Body of pancreas (tissue), 4 donors: ENCODE results near the gene SYNPO2. TPM values are rescaled to one million over a fixed set of nuclear protein-coding genes. Genes with fewer than 3 reads are reported as not detected.
A peak's percentile ranks its signal among the peaks of the same experiment; 100 is the strongest.
"Not testable (repeated sequence)": the region's sequence is repeated elsewhere in the genome, so short reads cannot be mapped to it uniquely, and the experiment has no call there.

Experiments used
- ATAC-seq: fragments of 150-250 bp; one replicate; pipeline ENCODE4 v1.9.1; 2016
- DNase-seq, 4 donors: peaks; one replicate each; pipeline ENCODE4 v3.0.0-alpha.2; 2019
- H3K27ac ChIP-seq, 4 donors: fragments of 200-600 bp; sonication (generic); 1 replicate in 3 of 4; 2 replicates in 1 of 4; pipeline versions ENCODE4 v1.5.1 to v1.6.1; 2016 to 2019; ENCODE audit warnings: mild to moderate bottlenecking in 1 of 4, mixed read lengths in 1 of 4, moderate library complexity in 1 of 4
- H3K27me3 ChIP-seq, 2 donors: fragments of 200-600 bp; sonication (generic); one replicate each; pipeline ENCODE4 v1.6.0; 2016; ENCODE audit warnings: mild to moderate bottlenecking in 1 of 2
- H3K36me3 ChIP-seq, 2 donors: fragments of 200-600 bp; sonication (generic); replicated peaks in 1 of 2; 2 replicates each; pipeline ENCODE4 v1.5.1; 2016; ENCODE audit warnings: low read depth in 2 of 2; ENCODE audit not compliant: insufficient read depth in 1 of 2
- H3K4me1 ChIP-seq: fragments of 200-600 bp; sonication (generic); one replicate; pipeline ENCODE4 v1.6.0; 2016
- H3K4me3 ChIP-seq, 2 donors: fragments of 200-600 bp; sonication (generic); 1 replicate in 1 of 2; 2 replicates in 1 of 2; pipeline ENCODE4 v1.5.1; 2016 to 2019
- H3K9me3 ChIP-seq, 3 donors: fragments of 200-600 bp; sonication (generic); 1 replicate in 2 of 3; 2 replicates in 1 of 3; pipeline ENCODE4 v1.5.1; 2016
- CTCF ChIP-seq, 7 experiments: fragments of 450-650 bp in 4 of 7; fragments of 200-600 bp in 3 of 7; sonication (generic) in 3 of 7; IDR thresholded peaks; one replicate each; pipeline ENCODE4 v1.5.1; 2016 to 2019; ENCODE audit warnings: antibody characterized with exemption in 7 of 7
- POLR2A ChIP-seq, 3 donors: fragments of 450-650 bp; IDR thresholded peaks; one replicate each; pipeline ENCODE4 v1.6.1; 2016; ENCODE audit warnings: antibody characterized with exemption in 3 of 3, mild to moderate bottlenecking in 2 of 3
- WGBS, 2 donors: methylation state at CpG; one replicate each; pipeline ENCODE4 v1.1.5; 2017; 5-methylcytosine and 5-hydroxymethylcytosine counted together
- intact Hi-C: fragments of 100-400 bp; cut with DNase I; formaldehyde crosslinking; loops from one replicate; pipeline ENCODE4 v1.15.1; 2023
- total RNA-seq, 2 donors: library from RNA; depleted of rRNA; stranded (reverse); fragments of >200 nt; gene quantifications; one replicate each; pipeline ENCODE4 v1.1.0, GENCODE V29; 2016

Gene SYNPO2
- total RNA-seq, 2 donors from 2014 or later, result 7.6 to 19.5 TPM

GRCh38 chr4:119059221-119059620, 170.6 kb downstream of the SYNPO2 start:
- intact Hi-C loops, result no loop called here
- no peak for ATAC-seq
- H3K9me3 ChIP-seq, result no peaks in the 10 kb centered on the region
- no peaks in the 10 kb centered on the region for H3K36me3 ChIP-seq
- H3K27ac ChIP-seq, result no peak overlapping the region
- H3K4me3 ChIP-seq, result no peak overlapping the region
- DNase-seq, result no peak
- TF ChIP-seq CTCF (IDR thresholded peaks at IDR 0.05) (no peak), POLR2A (IDR thresholded peaks at IDR 0.05) (no peak)
- H3K27me3 ChIP-seq, result no peaks in the 10 kb centered on the region
- 33 to 43% methylated on average over 3 of the region's 3 CpGs for WGBS, 2 donors
- H3K4me1 ChIP-seq, result no peaks in the 10 kb centered on the region

- H3K9me3 ChIP-seq, H3K27me3 ChIP-seq, H3K27ac ChIP-seq, H3K4me3 ChIP-seq, DNase-seq, H3K36me3 ChIP-seq, intact Hi-C loops, H3K4me1 ChIP-seq, ATAC-seq: not testable (repeated sequence)
- WGBS, 2 donors, result 44% methylated on average over 12 of the region's 12 CpGs; no CpG with 5 or more reads in 1 of the 2 donors
These were observed 178.5 kb downstream of the SYNPO2 start for GRCh38 chr4:119067125-119067524.

- H3K36me3 ChIP-seq, H3K27ac ChIP-seq, intact Hi-C loops, H3K4me1 ChIP-seq, ATAC-seq, H3K27me3 ChIP-seq, H3K4me3 ChIP-seq, H3K9me3 ChIP-seq: not testable (repeated sequence)
- WGBS, 2 donors, result 73 to 85% methylated on average over 10 to 16 of the region's 17 CpGs
- DNase-seq, result peak in 1 of 4 donors; percentile 12
These were observed 179.2 kb downstream of the SYNPO2 start for GRCh38 chr4:119067670-119068360.

- DNase-seq (no peak), ATAC-seq (no peak)
- Histone ChIP-seq H3K9me3 (no peaks in the 10 kb centered on the region), H3K27ac (no peak overlapping the region), H3K4me1 (no peaks in the 10 kb centered on the region), H3K36me3 (no peaks in the 10 kb centered on the region), H3K4me3 (no peak overlapping the region), H3K27me3 (no peaks in the 10 kb centered on the region)
- no peak for TF ChIP-seq POLR2A (IDR thresholded peaks at IDR 0.05)
- TF ChIP-seq CTCF (IDR thresholded peaks at IDR 0.05), result no peak
- 76 to 78% methylated on average over 3 of the region's 3 CpGs for WGBS, 2 donors
- intact Hi-C loops, result no loop called here
These were observed 179.9 kb downstream of the SYNPO2 start for GRCh38 chr4:119068529-119068962.

- no peak for ATAC-seq
- no peak overlapping the region for H3K4me3 ChIP-seq
- H3K36me3 ChIP-seq, result no peaks in the 10 kb centered on the region
- TF ChIP-seq POLR2A (IDR thresholded peaks at IDR 0.05) (no peak), CTCF (IDR thresholded peaks at IDR 0.05) (no peak)
- H3K27me3 ChIP-seq, result no peaks in the 10 kb centered on the region
- no peaks in the 10 kb centered on the region for H3K4me1 ChIP-seq
- H3K9me3 ChIP-seq, result no peaks in the 10 kb centered on the region
- H3K27ac ChIP-seq, result no peak overlapping the region
- no peak for DNase-seq
- intact Hi-C loops, result no loop called here
- 47 to 68% methylated on average over 4 of the region's 4 CpGs for WGBS, 2 donors
These were observed 181.6 kb downstream of the SYNPO2 start for GRCh38 chr4:119070301-119070700.
